Fibroblast of peridontal ligament (primary cell): Measurements from ENCODE around the gene CCR5.
A peak's percentile ranks its signal among the peaks of the same experiment; 100 is the strongest.

ENCODE experiments used
- DNase-seq: peaks from one replicate; pipeline ENCODE4 v3.0.0-alpha.2; 2010; ENCODE audit errors: extremely low read depth

CCR5 gene

GRCh38 chr3:46407970-46408369, 37.2 kb downstream of the CCR5 start:
- DNase-seq = no peak

GRCh38 chr3:46408853-46409252, 38.1 kb downstream of the CCR5 start:
- no peak for DNase-seq

- DNase-seq = no peak
Observed at GRCh38 chr3:46409739-46410489, 39.2 kb downstream of the CCR5 start.

- DNase-seq = peak; percentile 77
Observed at GRCh38 chr3:46410669-46411068, 39.9 kb downstream of the CCR5 start.

GRCh38 chr3:46411271-46411670, 40.5 kb downstream of the CCR5 start:
- no peak for DNase-seq

- no peak for DNase-seq
Observed at GRCh38 chr3:46412786-46413298, 42.1 kb downstream of the CCR5 start.

GRCh38 chr3:46413951-46414350, 43.2 kb downstream of the CCR5 start:
- no peak for DNase-seq

GRCh38 chr3:46414739-46415138, 44.0 kb downstream of the CCR5 start:
- no peak for DNase-seq

GRCh38 chr3:46416125-46416810, 45.5 kb downstream of the CCR5 start:
- DNase-seq = peak; percentile 21

- no peak for DNase-seq
Observed at GRCh38 chr3:46416811-46417510, 46.2 kb downstream of the CCR5 start.

- DNase-seq = no peak
Observed at GRCh38 chr3:46417841-46418611, 47.3 kb downstream of the CCR5 start.

GRCh38 chr3:46419816-46420215, 49.1 kb downstream of the CCR5 start:
- no peak for DNase-seq

- no peak for DNase-seq
Observed at GRCh38 chr3:46420931-46421330, 50.2 kb downstream of the CCR5 start.

- no peak for DNase-seq
Observed at GRCh38 chr3:46422617-46423016, 51.9 kb downstream of the CCR5 start.

- peak; percentile 25 for DNase-seq
Observed at GRCh38 chr3:46423588-46423987, 52.8 kb downstream of the CCR5 start.
